GM10266 (cell line): ENCODE measurements around the gene MUC12.
"Not testable (repeated sequence)": the region's sequence is repeated elsewhere in the genome, so short reads cannot be mapped to it uniquely, and the experiment has no call there.

Experiments
- DNase-seq: peaks from one replicate; pipeline ENCODE4 v3.0.0; 2012; ENCODE audit errors: extremely low spot score
- TF ChIP-seq, protein P1 (sequence below): IDR thresholded peaks from 2 replicates; pipeline ENCODE4 v1.5.1; 2012; ENCODE audit warnings: mild to moderate bottlenecking, low read depth; ENCODE audit not compliant: control insufficient read depth, insufficient read depth; ENCODE audit errors: missing control alignments

The MUC12 gene

DNA sequence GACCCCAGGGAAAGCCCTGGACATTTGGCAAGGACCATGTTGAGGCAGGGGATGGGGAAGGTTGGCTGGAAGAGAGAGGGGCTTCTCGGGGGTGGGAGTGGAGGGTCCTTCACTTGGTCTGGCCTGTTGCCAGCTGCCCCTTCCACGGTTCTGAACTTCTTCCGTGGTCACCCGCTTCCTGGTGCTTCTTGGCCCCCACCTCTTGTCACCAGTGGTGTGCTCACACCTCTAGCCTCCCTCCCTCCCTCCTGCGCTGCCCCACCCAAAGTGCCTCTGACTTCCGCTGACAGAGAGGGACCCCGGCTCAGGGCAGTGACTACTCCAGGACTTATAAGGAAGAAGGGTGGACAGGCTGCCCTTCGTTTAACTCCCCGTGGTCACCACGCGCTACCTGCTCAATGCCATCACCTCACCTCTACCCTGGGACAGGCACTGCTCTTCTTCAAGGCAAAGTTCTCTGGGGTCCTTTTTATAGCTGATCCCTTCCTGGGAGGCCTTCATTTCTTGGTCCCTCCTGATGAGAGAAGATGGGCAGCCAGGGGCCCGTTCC is at the start of gene MUC12:
Gene MUC12, plus strand, starts transcription at position 500 of the 550 bp plus-strand sequence. CDS start 58 bp downstream, outside the sequence.
- TF ChIP-seq, protein P1, sequence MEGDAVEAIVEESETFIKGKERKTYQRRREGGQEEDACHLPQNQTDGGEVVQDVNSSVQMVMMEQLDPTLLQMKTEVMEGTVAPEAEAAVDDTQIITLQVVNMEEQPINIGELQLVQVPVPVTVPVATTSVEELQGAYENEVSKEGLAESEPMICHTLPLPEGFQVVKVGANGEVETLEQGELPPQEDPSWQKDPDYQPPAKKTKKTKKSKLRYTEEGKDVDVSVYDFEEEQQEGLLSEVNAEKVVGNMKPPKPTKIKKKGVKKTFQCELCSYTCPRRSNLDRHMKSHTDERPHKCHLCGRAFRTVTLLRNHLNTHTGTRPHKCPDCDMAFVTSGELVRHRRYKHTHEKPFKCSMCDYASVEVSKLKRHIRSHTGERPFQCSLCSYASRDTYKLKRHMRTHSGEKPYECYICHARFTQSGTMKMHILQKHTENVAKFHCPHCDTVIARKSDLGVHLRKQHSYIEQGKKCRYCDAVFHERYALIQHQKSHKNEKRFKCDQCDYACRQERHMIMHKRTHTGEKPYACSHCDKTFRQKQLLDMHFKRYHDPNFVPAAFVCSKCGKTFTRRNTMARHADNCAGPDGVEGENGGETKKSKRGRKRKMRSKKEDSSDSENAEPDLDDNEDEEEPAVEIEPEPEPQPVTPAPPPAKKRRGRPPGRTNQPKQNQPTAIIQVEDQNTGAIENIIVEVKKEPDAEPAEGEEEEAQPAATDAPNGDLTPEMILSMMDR, result no peak

GRCh38 chr7:100919779-100920437 is 49.5 kb upstream of the MUC12 start:
- DNase-seq, result not testable (repeated sequence)

More for the DNA sequence above, at the start of gene MUC12:
- DNase-seq, result no peak

DNA sequence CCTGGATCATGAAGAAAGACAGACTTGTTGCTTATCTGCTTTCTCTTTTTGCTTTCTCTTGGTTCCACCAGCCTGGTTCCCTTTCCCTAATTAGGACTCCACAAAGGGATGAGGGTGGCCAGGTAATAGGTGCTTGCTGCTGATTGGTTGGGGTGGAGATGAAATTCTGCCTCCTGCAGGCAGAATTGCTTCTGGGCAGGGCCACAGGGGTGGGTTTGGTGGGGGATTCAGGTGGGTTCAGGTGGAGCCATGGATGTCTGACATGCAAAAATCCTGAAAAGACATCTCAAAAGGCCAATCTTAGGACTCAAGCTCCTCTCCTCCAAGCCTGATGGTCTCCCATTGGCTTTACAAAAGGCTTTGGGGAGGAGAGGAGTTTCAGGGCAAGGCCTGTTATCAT is 48.3 kb upstream of the MUC12 start:
- DNase-seq, result no peak
- TF ChIP-seq, protein P1, result no peak

- not testable (repeated sequence) for DNase-seq
Measured at GRCh38 chr7:100923616-100924015, 45.7 kb upstream of the MUC12 start.

DNA sequence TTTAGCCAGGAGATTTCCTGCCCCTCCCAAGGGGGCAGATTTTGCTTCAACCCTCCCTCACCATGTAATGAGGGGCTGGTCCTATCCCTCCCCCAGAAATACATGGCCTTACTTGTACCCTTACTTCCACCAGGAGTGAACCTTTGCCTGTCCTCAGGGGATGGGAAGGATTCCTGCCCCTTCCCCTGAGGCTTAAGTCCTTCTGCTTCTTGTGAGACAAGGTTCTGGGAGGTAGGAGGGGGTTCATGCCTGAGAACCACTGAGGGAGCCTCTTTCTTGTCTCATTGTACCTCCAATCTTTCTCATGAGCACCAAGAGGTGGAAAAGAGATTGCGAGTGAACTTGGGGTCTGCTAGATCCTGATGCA is 39.6 kb upstream of the MUC12 start:
- TF ChIP-seq, protein P1, result no peak
- no peak for DNase-seq

DNA sequence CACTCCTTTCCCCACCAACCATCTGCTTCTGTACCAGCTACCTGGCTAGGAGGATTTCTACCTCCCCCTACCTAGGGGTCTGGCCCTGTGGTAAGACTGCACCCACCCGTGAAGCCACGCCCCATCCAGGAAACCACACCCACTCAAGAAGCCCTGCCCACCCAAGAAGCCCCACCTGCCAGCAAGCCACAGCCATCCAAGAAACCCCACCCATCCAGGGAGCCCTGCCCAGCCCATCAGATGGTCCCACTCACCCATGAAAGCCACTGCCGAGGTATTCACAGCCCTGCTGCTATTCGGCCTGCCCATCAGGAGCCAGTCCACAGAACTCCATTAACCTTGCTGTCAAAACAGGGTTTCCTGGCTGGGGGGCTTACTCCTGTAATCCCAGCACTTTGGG is 35.6 kb upstream of the MUC12 start:
- TF ChIP-seq, protein P1, result no peak
- DNase-seq, result no peak

GRCh38 chr7:100935381-100935780 is 34.0 kb upstream of the MUC12 start:
- not testable (repeated sequence) for DNase-seq

DNA sequence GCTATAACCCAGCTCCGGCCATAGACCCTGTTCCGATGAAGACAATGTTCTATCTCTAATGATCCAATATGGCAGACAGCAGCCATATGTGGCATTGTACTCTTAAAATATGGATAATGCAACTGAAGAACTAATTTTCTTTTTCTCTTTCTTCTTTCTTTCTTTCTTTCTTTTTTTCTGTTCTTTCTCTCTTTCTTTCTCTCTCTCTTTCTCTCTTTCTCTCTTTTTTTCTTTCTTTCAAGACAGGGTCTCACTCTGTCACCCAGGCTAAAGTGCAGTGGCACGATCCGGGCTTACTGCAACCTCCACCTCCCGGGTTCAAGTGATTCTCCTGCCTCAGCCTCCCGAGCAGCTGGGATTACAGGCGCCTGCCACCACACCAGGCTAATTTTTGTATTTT is 33.2 kb upstream of the MUC12 start:
- DNase-seq, result not testable (repeated sequence)

DNA sequence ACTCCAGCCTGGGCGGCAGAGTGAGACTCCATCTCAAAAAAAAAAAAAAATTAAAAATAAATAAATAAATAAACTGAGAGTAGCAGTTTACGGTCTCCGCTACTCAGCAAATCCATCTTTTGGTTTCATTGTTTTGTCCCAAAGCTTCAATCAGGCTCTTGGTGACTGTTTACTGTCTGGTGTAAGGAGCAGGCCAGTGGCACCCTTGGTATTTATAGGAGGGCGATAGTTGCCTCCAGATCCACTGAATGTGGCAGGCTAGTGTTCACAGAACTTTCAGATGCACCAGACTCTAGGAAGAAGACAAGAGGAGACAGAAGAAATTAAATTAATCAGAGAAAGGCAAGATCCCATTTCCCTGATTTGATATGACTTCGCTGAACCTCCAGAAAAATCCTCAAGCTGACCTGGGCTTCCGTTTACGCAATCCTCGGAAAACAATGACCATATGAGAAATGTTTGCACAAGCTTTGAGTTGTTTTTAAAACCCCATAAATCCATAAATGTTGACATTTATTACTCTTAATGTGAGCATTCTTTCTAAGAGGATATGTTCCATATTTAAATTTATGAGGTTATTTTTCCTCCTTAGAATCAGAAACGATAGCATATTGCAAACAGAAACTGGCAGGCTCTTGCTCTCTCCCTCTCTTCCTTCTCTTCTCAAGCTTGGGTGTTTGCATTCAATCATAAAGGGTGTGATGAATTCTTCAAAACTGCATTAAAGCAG is 27.2 kb upstream of the MUC12 start:
- DNase-seq, result no peak

More for the DNA sequence above, 27.2 kb upstream of the MUC12 start:
- TF ChIP-seq, protein P1, result no peak
